Measurements from ENCODE around the gene ZNF518A. TPM values are rescaled to one million over a fixed set of nuclear protein-coding genes. Genes with fewer than 3 reads are reported as not detected.
A peak's percentile ranks its signal among the peaks of the same experiment; 100 is the strongest.

The ZNF518A gene
- total and polyA plus RNA-seq, 9 of the 15 experiments (the other 6 are each of a cell fraction or from before 2014, with no cell fraction given) = 6.3 to 30.0 (median 17.4) TPM

DNA sequence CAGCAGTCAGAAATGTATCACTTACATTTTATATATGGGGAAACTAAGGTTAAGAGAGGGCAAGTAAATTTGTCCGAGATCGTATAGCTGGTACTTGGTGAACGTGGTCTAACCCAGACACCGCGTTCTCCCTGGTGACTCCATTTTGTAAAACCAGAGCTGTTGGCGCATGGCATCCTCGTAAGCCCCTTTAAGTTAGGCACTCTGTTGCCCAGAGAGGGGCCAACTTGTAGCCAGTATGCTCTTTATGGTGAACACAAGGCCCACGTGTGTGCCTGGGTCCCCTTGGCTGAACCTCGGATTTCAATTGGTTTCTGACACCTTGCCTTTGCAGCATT is 39.7 kb upstream of the ZNF518A start (continued):
- TF ChIP-seq GABPA (tag; conservative IDR thresholded peaks at IDR 0.05; ENCODE audit: low read depth) (0 out of 2 replicates have a peak, but pooled peaks have one; percentile 78), ZNF589 (CRISPR knock-in tag; IDR thresholded peaks at IDR 0.05; ENCODE audit: low read depth) (no peak), SRSF3 (IDR thresholded peaks at IDR 0.05; ENCODE audit: insufficient read depth, low read length) (no peak), NFIX (CRISPR knock-in tag; IDR thresholded peaks at IDR 0.05; ENCODE audit: low read depth) (no peak), ASH1L (IDR thresholded peaks at IDR 0.05; ENCODE audit: borderline replicate concordance, low read depth, partially characterized antibody) (no peak), CBFA2T3 (IDR thresholded peaks at IDR 0.05) (no peak), FOXP1 (CRISPR knock-in tag; IDR thresholded peaks at IDR 0.05) (no peak), ZKSCAN1 (IDR thresholded peaks at IDR 0.05; ENCODE audit: low read depth, low read length) (no peak), ADNP (tag; IDR thresholded peaks at IDR 0.05) (no peak), TCF7 (IDR thresholded peaks at IDR 0.05; ENCODE audit: borderline replicate concordance) (no peak), HMG20A (CRISPR knock-in tag; conservative IDR thresholded peaks at IDR 0.05) (no peak), PRMT5 (CRISPR knock-in tag; IDR thresholded peaks at IDR 0.05) (no peak), ZNF445 (CRISPR knock-in tag; IDR thresholded peaks at IDR 0.05; ENCODE audit: low read depth) (no peak), SRF (CRISPR knock-in tag; IDR thresholded peaks at IDR 0.05) (no peak; a peak in 1 of 4 replicates), ETV1 (tag; conservative IDR thresholded peaks at IDR 0.05; ENCODE audit: low read depth) (no peak), FOXA1 (IDR thresholded peaks at IDR 0.05; ENCODE audit: borderline replicate concordance) (no peak), POLR2H (tag; IDR thresholded peaks at IDR 0.05; ENCODE audit: low read depth) (no peak), ARNT (IDR thresholded peaks at IDR 0.05) (no peak), ZNF282 (CRISPR knock-in tag; IDR thresholded peaks at IDR 0.05) (no peak), TBP (optimal IDR thresholded peaks at IDR 0.05; ENCODE audit: low read depth, low read length) (no peak)
- TF ChIP-seq, protein P1, sequence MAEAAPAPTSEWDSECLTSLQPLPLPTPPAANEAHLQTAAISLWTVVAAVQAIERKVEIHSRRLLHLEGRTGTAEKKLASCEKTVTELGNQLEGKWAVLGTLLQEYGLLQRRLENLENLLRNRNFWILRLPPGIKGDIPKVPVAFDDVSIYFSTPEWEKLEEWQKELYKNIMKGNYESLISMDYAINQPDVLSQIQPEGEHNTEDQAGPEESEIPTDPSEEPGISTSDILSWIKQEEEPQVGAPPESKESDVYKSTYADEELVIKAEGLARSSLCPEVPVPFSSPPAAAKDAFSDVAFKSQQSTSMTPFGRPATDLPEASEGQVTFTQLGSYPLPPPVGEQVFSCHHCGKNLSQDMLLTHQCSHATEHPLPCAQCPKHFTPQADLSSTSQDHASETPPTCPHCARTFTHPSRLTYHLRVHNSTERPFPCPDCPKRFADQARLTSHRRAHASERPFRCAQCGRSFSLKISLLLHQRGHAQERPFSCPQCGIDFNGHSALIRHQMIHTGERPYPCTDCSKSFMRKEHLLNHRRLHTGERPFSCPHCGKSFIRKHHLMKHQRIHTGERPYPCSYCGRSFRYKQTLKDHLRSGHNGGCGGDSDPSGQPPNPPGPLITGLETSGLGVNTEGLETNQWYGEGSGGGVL (CRISPR knock-in tag; IDR thresholded peaks at IDR 0.05) = no peak
- TF ChIP-seq, protein P2, sequence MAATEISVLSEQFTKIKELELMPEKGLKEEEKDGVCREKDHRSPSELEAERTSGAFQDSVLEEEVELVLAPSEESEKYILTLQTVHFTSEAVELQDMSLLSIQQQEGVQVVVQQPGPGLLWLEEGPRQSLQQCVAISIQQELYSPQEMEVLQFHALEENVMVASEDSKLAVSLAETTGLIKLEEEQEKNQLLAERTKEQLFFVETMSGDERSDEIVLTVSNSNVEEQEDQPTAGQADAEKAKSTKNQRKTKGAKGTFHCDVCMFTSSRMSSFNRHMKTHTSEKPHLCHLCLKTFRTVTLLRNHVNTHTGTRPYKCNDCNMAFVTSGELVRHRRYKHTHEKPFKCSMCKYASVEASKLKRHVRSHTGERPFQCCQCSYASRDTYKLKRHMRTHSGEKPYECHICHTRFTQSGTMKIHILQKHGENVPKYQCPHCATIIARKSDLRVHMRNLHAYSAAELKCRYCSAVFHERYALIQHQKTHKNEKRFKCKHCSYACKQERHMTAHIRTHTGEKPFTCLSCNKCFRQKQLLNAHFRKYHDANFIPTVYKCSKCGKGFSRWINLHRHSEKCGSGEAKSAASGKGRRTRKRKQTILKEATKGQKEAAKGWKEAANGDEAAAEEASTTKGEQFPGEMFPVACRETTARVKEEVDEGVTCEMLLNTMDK (IDR thresholded peaks at IDR 0.05; ENCODE audit: borderline replicate concordance, insufficient read depth, low read depth, low read length, poor library complexity, severe bottlenecking) = no peak
- TF ChIP-seq, protein P3, sequence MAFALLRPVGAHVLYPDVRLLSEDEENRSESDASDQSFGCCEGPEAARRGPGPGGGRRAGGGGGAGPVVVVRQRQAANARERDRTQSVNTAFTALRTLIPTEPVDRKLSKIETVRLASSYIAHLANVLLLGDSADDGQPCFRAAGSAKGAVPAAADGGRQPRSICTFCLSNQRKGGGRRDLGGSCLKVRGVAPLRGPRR (CRISPR knock-in tag; IDR thresholded peaks at IDR 0.05) = no peak
- TF ChIP-seq, protein P4, sequence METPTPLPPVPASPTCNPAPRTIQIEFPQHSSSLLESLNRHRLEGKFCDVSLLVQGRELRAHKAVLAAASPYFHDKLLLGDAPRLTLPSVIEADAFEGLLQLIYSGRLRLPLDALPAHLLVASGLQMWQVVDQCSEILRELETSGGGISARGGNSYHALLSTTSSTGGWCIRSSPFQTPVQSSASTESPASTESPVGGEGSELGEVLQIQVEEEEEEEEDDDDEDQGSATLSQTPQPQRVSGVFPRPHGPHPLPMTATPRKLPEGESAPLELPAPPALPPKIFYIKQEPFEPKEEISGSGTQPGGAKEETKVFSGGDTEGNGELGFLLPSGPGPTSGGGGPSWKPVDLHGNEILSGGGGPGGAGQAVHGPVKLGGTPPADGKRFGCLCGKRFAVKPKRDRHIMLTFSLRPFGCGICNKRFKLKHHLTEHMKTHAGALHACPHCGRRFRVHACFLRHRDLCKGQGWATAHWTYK (CRISPR knock-in tag; IDR thresholded peaks at IDR 0.05) = no peak
- TF ChIP-seq, protein P5, sequence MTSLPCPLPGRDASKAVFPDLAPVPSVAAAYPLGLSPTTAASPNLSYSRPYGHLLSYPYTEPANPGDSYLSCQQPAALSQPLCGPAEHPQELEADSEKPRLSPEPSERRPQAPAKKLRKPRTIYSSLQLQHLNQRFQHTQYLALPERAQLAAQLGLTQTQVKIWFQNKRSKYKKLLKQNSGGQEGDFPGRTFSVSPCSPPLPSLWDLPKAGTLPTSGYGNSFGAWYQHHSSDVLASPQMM (CRISPR knock-in tag; IDR thresholded peaks at IDR 0.05) = no peak
